Astrocyte (in vitro differentiated cells and primary cell): ENCODE measurements around the gene IFNE. TPM values are rescaled to one million over a fixed set of nuclear protein-coding genes. Genes with fewer than 3 reads are reported as not detected.
A peak's percentile ranks its signal among the peaks of the same experiment; 100 is the strongest.

ENCODE experiments used
- DNase-seq: peaks from one replicate; pipeline ENCODE4 v3.0.0-alpha.2; 2010; ENCODE audit warnings: low read depth
- FAIRE-seq: peaks from 2 replicates; lab custom pipeline; 2011; peaks lifted over from hg19 to GRCh38; lab: Jason Lieb, UNC
- H2AFZ ChIP-seq: 2 replicates; pipeline ENCODE4 v1.6.0; 2012; ENCODE audit warnings: low read depth, low read length, inconsistent platforms
- H3K27ac ChIP-seq: 2 replicates; pipeline ENCODE4 v1.5.1; 2011; ENCODE audit warnings: low read depth, low read length, inconsistent platforms
- H3K27me3 ChIP-seq: 2 replicates; pipeline ENCODE4 v1.6.0; 2011; ENCODE audit warnings: low read length, inconsistent platforms; ENCODE audit not compliant: insufficient read depth
- H3K36me3 ChIP-seq: 2 replicates; pipeline ENCODE4 v1.5.1; 2011; ENCODE audit warnings: low read length, inconsistent platforms; ENCODE audit not compliant: insufficient read depth
- H3K4me1 ChIP-seq: 2 replicates; pipeline ENCODE4 v1.5.1; 2011; ENCODE audit warnings: low read length, inconsistent platforms; ENCODE audit not compliant: insufficient read depth
- H3K4me2 ChIP-seq: 2 replicates; pipeline ENCODE4 v1.6.0; 2012; ENCODE audit warnings: low read length, inconsistent platforms
- H3K4me3 ChIP-seq: 2 replicates; pipeline ENCODE4 v1.5.1; 2011; ENCODE audit warnings: low read depth, mild to moderate bottlenecking, low read length, inconsistent platforms; ENCODE audit not compliant: insufficient read depth
- H3K79me2 ChIP-seq: 2 replicates; pipeline ENCODE4 v1.6.0; 2012; ENCODE audit warnings: mild to moderate bottlenecking, low read length, inconsistent platforms; ENCODE audit not compliant: insufficient read depth
- H3K9ac ChIP-seq: 2 replicates; pipeline ENCODE4 v1.6.0; 2012; ENCODE audit warnings: mild to moderate bottlenecking, low read length, inconsistent platforms
- H3K9me3 ChIP-seq: 2 replicates; pipeline ENCODE4 v1.5.1; 2012; ENCODE audit warnings: low read depth, mild to moderate bottlenecking, low read length, inconsistent platforms; ENCODE audit not compliant: insufficient read depth
- H4K20me1 ChIP-seq: 2 replicates; pipeline ENCODE4 v1.6.0; 2012; ENCODE audit warnings: low read length, inconsistent platforms; ENCODE audit not compliant: insufficient read depth
- H3K27ac Mint-ChIP-seq: one replicate; pipeline ENCODE4 v1.8.0; 2021; ENCODE audit warnings: mild to moderate bottlenecking, mixed read lengths; ENCODE audit not compliant: unreplicated experiment
- H3K27me3 Mint-ChIP-seq: one replicate; pipeline ENCODE4 v1.8.0; 2021; ENCODE audit warnings: low read depth, mixed read lengths; ENCODE audit not compliant: unreplicated experiment
- H3K36me3 Mint-ChIP-seq: one replicate; pipeline ENCODE4 v1.8.0; 2021; ENCODE audit warnings: low read depth, mixed read lengths; ENCODE audit not compliant: unreplicated experiment
- H3K4me1 Mint-ChIP-seq: one replicate; pipeline ENCODE4 v1.8.0; 2021; ENCODE audit warnings: low read depth, mixed read lengths; ENCODE audit not compliant: unreplicated experiment
- H3K4me3 Mint-ChIP-seq: one replicate; pipeline ENCODE4 v1.8.0; 2021; ENCODE audit warnings: mild to moderate bottlenecking, moderate library complexity, mixed read lengths; ENCODE audit not compliant: unreplicated experiment
- H3K9me3 Mint-ChIP-seq: one replicate; pipeline ENCODE4 v1.8.0; 2021; ENCODE audit warnings: mild to moderate bottlenecking, mixed read lengths; ENCODE audit not compliant: unreplicated experiment
- CTCF ChIP-seq: IDR thresholded peaks from 2 replicates; pipeline ENCODE4 v1.5.1; 2011; ENCODE audit warnings: low read depth, mild to moderate bottlenecking, inconsistent platforms, low read length, moderate library complexity; ENCODE audit not compliant: insufficient read depth
- EZH2 ChIP-seq: IDR thresholded peaks from 2 replicates; pipeline ENCODE4 v1.6.1; 2012; ENCODE audit warnings: mild to moderate bottlenecking, low read length, inconsistent platforms; ENCODE audit not compliant: insufficient read depth
- total RNA-seq: library from RNA; stranded (reverse); gene quantifications from 2 replicates; pipeline ENCODE4 v1.2.1, GENCODE V29; 2021

Gene IFNE
- total RNA-seq, 1 donor from 2014 or later: 0.57 TPM

- FAIRE-seq (no peak), DNase-seq (no peak)
- no peak overlapping the region for H3K27ac Mint-ChIP-seq
- Histone ChIP-seq H3K36me3 (no peaks in the 10 kb centered on the region), H3K9me3 (no peaks in the 10 kb centered on the region), H3K4me2 (no peak overlapping the region), H3K79me2 (peaks cover 62% of the 10 kb centered on the region), H3K27ac (peak overlapping the region; percentile 27), H3K27me3 (no peaks in the 10 kb centered on the region), H3K4me3 (no peak overlapping the region), H3K4me1 (peaks cover 38% of the 10 kb centered on the region), H4K20me1 (peaks cover 24% of the 10 kb centered on the region), H3K9ac (no peak overlapping the region), H2AFZ (no peak overlapping the region)
- no peak overlapping the region for H3K4me3 Mint-ChIP-seq
- H3K27me3 Mint-ChIP-seq: no peaks in the 10 kb centered on the region
- no peaks in the 10 kb centered on the region for H3K36me3 Mint-ChIP-seq
- H3K4me1 Mint-ChIP-seq: peaks cover 11% of the 10 kb centered on the region
- H3K9me3 Mint-ChIP-seq: no peaks in the 10 kb centered on the region
- TF ChIP-seq EZH2 (no peak), CTCF (no peak)
Measured at GRCh38 chr9:21504894-21505293, 22.8 kb upstream of the IFNE start.

- no peak for FAIRE-seq
- H3K27ac Mint-ChIP-seq: no peak overlapping the region
- TF ChIP-seq EZH2 (no peak), CTCF (no peak)
Measured at GRCh38 chr9:21504113-21504512, 22.0 kb upstream of the IFNE start.

GRCh38 chr9:21502586-21502985 lies 20.5 kb upstream of the IFNE start:
- DNase-seq (no peak), FAIRE-seq (peak; percentile 55)
- Histone ChIP-seq H3K4me3 (no peak overlapping the region), H3K9ac (no peak overlapping the region), H3K4me1 (peaks cover 28% of the 10 kb centered on the region), H3K9me3 (no peaks in the 10 kb centered on the region), H2AFZ (no peak overlapping the region), H3K27me3 (no peaks in the 10 kb centered on the region), H4K20me1 (peaks cover 35% of the 10 kb centered on the region), H3K79me2 (peaks cover 70% of the 10 kb centered on the region), H3K4me2 (no peak overlapping the region), H3K36me3 (no peaks in the 10 kb centered on the region), H3K27ac (no peak overlapping the region)
- H3K27me3 Mint-ChIP-seq: no peaks in the 10 kb centered on the region
- H3K9me3 Mint-ChIP-seq: no peaks in the 10 kb centered on the region
- TF ChIP-seq EZH2 (no peak), CTCF (no peak)
- no peaks in the 10 kb centered on the region for H3K36me3 Mint-ChIP-seq
- H3K4me1 Mint-ChIP-seq: peaks cover 11% of the 10 kb centered on the region
- H3K27ac Mint-ChIP-seq: no peak overlapping the region
- no peak overlapping the region for H3K4me3 Mint-ChIP-seq

More at GRCh38 chr9:21504113-21504512, 22.0 kb upstream of the IFNE start:
- Mint-ChIP-seq H3K4me1 (peaks cover 11% of the 10 kb centered on the region), H3K4me3 (no peak overlapping the region), H3K36me3 (no peaks in the 10 kb centered on the region), H3K9me3 (no peaks in the 10 kb centered on the region), H3K27me3 (no peaks in the 10 kb centered on the region)
- Histone ChIP-seq H3K27ac (no peak overlapping the region), H3K27me3 (no peaks in the 10 kb centered on the region), H3K4me3 (no peak overlapping the region), H4K20me1 (peaks cover 23% of the 10 kb centered on the region), H3K79me2 (peaks cover 62% of the 10 kb centered on the region), H2AFZ (no peak overlapping the region), H3K4me2 (no peak overlapping the region), H3K9me3 (no peaks in the 10 kb centered on the region), H3K9ac (no peak overlapping the region), H3K36me3 (no peaks in the 10 kb centered on the region), H3K4me1 (peaks cover 36% of the 10 kb centered on the region)
- DNase-seq: no peak
